Heart left ventricle (tissue), 13 donors: ENCODE results near the gene NCKAP1.

ENCODE experiments used
- POLR2A ChIP-seq, 2 donors: fragments of 450-650 bp; IDR thresholded peaks; one replicate each; pipeline ENCODE4 v1.6.1; 2017; ENCODE audit warnings: antibody characterized with exemption in 2 of 2, mild to moderate bottlenecking in 2 of 2, moderate library complexity in 2 of 2
- TF ChIP-seq, protein P1 (sequence below), 12 donors: fragments of 200-600 bp; sonication (generic) in 4 of 12; IDR thresholded peaks; one replicate each; pipeline versions ENCODE4 v1.5.0 to v1.8.0; 2018 to 2022; ENCODE audit warnings: antibody characterized with exemption in 12 of 12, mild to moderate bottlenecking in 5 of 12
- donor health status: ischemic (EF 13 %, LVEDD 7.1; RV severe dilation, severe dysfunction).
- donor health status: DM: no; HTN: yes; CAD: no.
- donor health status: DM: no; HTN: no; CAD: no.
- donor health status: ischemic (EF 25% LVEDD 6.9; RV normal size, moderate dysfunction).
- donor health status: ischemic (EF 25% LVEDD 5.7; RV mildly dilated, moderate dysfunction).
- donor health status: ischemic (EF 35%, LVEDD 5.7; RV mildly dilated, moderate dysfunction).
- donor health status: nonischemic (EF 11% LVEDD 7.7; RV severe dilation, severe dysfunction).
- donor health status: DM: yes; HTN: yes; CAD: no.
- donor health status: PGD.
- donor health status: ischemic (EF 29% LVEDD 5.4; RV normal size, mild dysfunction).
- donor health status: nonischemic (EF 23%, LVEDD 6.1; RV moderate dilation, normal function).

DNA sequence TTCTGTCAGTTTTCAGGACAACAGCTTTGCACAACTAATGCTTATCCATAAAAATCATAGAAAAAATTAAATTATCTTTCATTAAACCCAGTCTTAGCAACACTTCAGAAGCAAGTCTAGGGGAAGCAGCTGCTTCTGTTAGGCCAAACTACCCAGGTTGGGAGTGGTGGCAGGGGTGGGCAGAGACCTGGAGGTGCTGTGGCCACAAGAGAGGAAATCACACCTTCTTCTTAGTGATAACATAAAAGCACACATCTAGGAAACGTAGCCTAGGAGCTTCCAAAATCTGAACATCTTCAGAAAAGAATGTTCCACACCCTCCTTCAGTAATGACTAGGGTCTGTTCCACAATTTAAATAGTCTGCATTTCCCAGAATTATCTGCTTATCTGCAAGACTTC lies 139.5 kb downstream of the NCKAP1 start:
- TF ChIP-seq, protein P1, sequence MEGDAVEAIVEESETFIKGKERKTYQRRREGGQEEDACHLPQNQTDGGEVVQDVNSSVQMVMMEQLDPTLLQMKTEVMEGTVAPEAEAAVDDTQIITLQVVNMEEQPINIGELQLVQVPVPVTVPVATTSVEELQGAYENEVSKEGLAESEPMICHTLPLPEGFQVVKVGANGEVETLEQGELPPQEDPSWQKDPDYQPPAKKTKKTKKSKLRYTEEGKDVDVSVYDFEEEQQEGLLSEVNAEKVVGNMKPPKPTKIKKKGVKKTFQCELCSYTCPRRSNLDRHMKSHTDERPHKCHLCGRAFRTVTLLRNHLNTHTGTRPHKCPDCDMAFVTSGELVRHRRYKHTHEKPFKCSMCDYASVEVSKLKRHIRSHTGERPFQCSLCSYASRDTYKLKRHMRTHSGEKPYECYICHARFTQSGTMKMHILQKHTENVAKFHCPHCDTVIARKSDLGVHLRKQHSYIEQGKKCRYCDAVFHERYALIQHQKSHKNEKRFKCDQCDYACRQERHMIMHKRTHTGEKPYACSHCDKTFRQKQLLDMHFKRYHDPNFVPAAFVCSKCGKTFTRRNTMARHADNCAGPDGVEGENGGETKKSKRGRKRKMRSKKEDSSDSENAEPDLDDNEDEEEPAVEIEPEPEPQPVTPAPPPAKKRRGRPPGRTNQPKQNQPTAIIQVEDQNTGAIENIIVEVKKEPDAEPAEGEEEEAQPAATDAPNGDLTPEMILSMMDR (IDR thresholded peaks at IDR 0.05) = no peak
- no peak for TF ChIP-seq POLR2A (IDR thresholded peaks at IDR 0.05)
